IMR-90 (cell line): Measurements from ENCODE around the gene PYY. TPM values are rescaled to one million over a fixed set of nuclear protein-coding genes. Genes with fewer than 3 reads are reported as not detected.

Experiments
- ATAC-seq: fragments of 200-7000 bp; cut with Tn5 transposase; 2 replicates; pipeline ENCODE4 v1.9.1; 2020; ENCODE audit warnings: low read depth, mild to moderate bottlenecking, moderate library complexity
- BruUV-seq: library from RNA; stranded (reverse); fragments of 400-500 nt; replicated peaks from 2 replicates; lab custom pipeline; 2021; lab: Mats Ljungman, UMichigan
- CTCF ChIA-PET: fragments of 300-600 bp; formaldehyde crosslinking; extraction: SDS; loops from one replicate; lab custom pipeline; 2021; ENCODE audit warnings: antibody characterized with exemption; lab: Yijun Ruan, JAX
- POLR2A ChIA-PET: fragments of 300-600 bp; sonication (Branson Sonifier 250); formaldehyde crosslinking; loops from one replicate; lab custom pipeline; 2022; ENCODE audit warnings: antibody characterized with exemption; ENCODE audit not compliant: unreplicated experiment; lab: Charles Lee
- DNase-seq: peaks from one replicate; pipeline ENCODE4 v3.0.0; 2013
- H2AFZ ChIP-seq: replicated peaks from 2 replicates; pipeline ENCODE3; 2013; ENCODE audit warnings: low read length, mild to moderate bottlenecking; ENCODE audit not compliant: poor library complexity
- H2AK5ac ChIP-seq: 2 replicates; pipeline ENCODE4 v1.6.1; 2013; ENCODE audit warnings: low read depth, low read length, inconsistent platforms
- H2AK9ac ChIP-seq: replicated peaks from 2 replicates; pipeline ENCODE3; 2013; ENCODE audit warnings: mild to moderate bottlenecking, low read depth, low read length, moderate library complexity; ENCODE audit not compliant: poor library complexity
- H2BK120ac ChIP-seq: 2 replicates; pipeline ENCODE4 v1.6.1; 2013; ENCODE audit warnings: low read depth, low read length, inconsistent platforms
- H2BK15ac ChIP-seq: 3 replicates; pipeline ENCODE4 v1.6.1; 2013; ENCODE audit warnings: low read depth, low read length, inconsistent platforms
- H2BK20ac ChIP-seq: 2 replicates; pipeline ENCODE4 v1.6.1; 2013; ENCODE audit warnings: low read depth, mild to moderate bottlenecking, inconsistent platforms, low read length, moderate library complexity
- H2BK5ac ChIP-seq: 2 replicates; pipeline ENCODE4 v1.6.1; 2013; ENCODE audit warnings: mild to moderate bottlenecking, low read depth, low read length, inconsistent platforms; ENCODE audit not compliant: poor library complexity, severe bottlenecking
- H3K14ac ChIP-seq: replicated peaks from 2 replicates; pipeline ENCODE4 v1.6.1; 2013; ENCODE audit warnings: low read depth, low read length, inconsistent platforms
- H3K18ac ChIP-seq: 2 replicates; pipeline ENCODE4 v1.6.1; 2013; ENCODE audit warnings: low read depth, low read length, control low read depth
- H3K23ac ChIP-seq: 2 replicates; pipeline ENCODE4 v1.6.1; 2013; ENCODE audit warnings: low read depth, low read length, inconsistent platforms
- H3K27ac ChIP-seq: 2 replicates; pipeline ENCODE4 v1.5.1; 2013; ENCODE audit warnings: mild to moderate bottlenecking, control low read depth, low read length; ENCODE audit not compliant: insufficient read depth
- H3K27me3 ChIP-seq: 2 replicates; pipeline ENCODE4 v1.6.1; 2013; ENCODE audit warnings: low read length; ENCODE audit not compliant: control insufficient read depth, insufficient read depth
- H3K36me3 ChIP-seq: 2 replicates; pipeline ENCODE4 v1.6.1; 2013; ENCODE audit warnings: low read length, mixed read lengths; ENCODE audit not compliant: control insufficient read depth, insufficient read depth
- H3K4ac ChIP-seq: 2 replicates; pipeline ENCODE4 v1.6.1; 2013; ENCODE audit warnings: low read depth, low read length, inconsistent platforms
- H3K4me1 ChIP-seq: 2 replicates; pipeline ENCODE4 v1.6.1; 2013; ENCODE audit warnings: low read length, mixed read lengths; ENCODE audit not compliant: control insufficient read depth, insufficient read depth
- H3K4me2 ChIP-seq: 2 replicates; pipeline ENCODE4 v1.6.1; 2013; ENCODE audit warnings: low read depth, mild to moderate bottlenecking, control low read depth, low read length, moderate library complexity
- H3K4me3 ChIP-seq: 2 replicates; pipeline ENCODE4 v1.5.1; 2013; ENCODE audit warnings: low read depth, mild to moderate bottlenecking, control low read depth, low read length, moderate library complexity; ENCODE audit not compliant: insufficient read depth
- H3K56ac ChIP-seq: 2 replicates; pipeline ENCODE4 v1.6.1; 2013; ENCODE audit warnings: low read length, inconsistent platforms; ENCODE audit not compliant: insufficient read depth; ENCODE audit errors: extremely low read depth
- H3K79me1 ChIP-seq, 2 experiments: 2 replicates each; pipeline ENCODE4 v1.6.1; 2013; ENCODE audit warnings: low read length in 2 of 2, inconsistent platforms in 1 of 2, low read depth in 1 of 2
- H3K9ac ChIP-seq: 2 replicates; pipeline ENCODE4 v1.6.1; 2013; ENCODE audit warnings: low read depth, low read length, control low read depth
- H3K9me1 ChIP-seq: 2 replicates; pipeline ENCODE4 v1.6.1; 2013; ENCODE audit warnings: low read length, inconsistent platforms; ENCODE audit not compliant: insufficient read depth
- H3K9me3 ChIP-seq: 2 replicates; pipeline ENCODE4 v1.6.1; 2013; ENCODE audit warnings: low read length; ENCODE audit not compliant: control insufficient read depth, insufficient read depth
- H4K20me1 ChIP-seq: 2 replicates; pipeline ENCODE4 v1.6.1; 2013; ENCODE audit warnings: low read length, inconsistent platforms; ENCODE audit not compliant: insufficient read depth
- H4K5ac ChIP-seq: 2 replicates; pipeline ENCODE4 v1.6.1; 2013; ENCODE audit warnings: mild to moderate bottlenecking, low read depth, low read length, control low read depth
- H4K8ac ChIP-seq, 2 experiments: 2 replicates each; pipeline ENCODE4 v1.6.1; 2013; ENCODE audit warnings: low read depth in 2 of 2, low read length in 2 of 2, control low read depth in 1 of 2, inconsistent platforms in 1 of 2
- H4K91ac ChIP-seq: 2 replicates; pipeline ENCODE4 v1.6.1; 2013; ENCODE audit warnings: low read depth, low read length, inconsistent platforms; ENCODE audit not compliant: insufficient read depth
- BHLHE40 ChIP-seq: fragments of 150-350 bp; IDR thresholded peaks from 2 replicates; pipeline ENCODE4 v1.6.1; 2016; ENCODE audit warnings: mild to moderate bottlenecking, low read depth, low read length
- CEBPB ChIP-seq: IDR thresholded peaks from 2 replicates; pipeline ENCODE4 v1.6.1; 2012; ENCODE audit warnings: low read depth, low read length, improper control_type of control experiment
- CTCF ChIP-seq: conservative IDR thresholded peaks from 2 replicates; pipeline ENCODE4 v1.5.1; 2012; ENCODE audit warnings: mild to moderate bottlenecking, low read depth, low read length, improper control_type of control experiment
- ELK1 ChIP-seq: fragments of 150-350 bp; IDR thresholded peaks from 2 replicates; pipeline ENCODE4 v1.6.1; 2016; ENCODE audit warnings: low read depth, mild to moderate bottlenecking, low read length, moderate library complexity, borderline replicate concordance
- FOS ChIP-seq: fragments of 150-350 bp; IDR thresholded peaks from 2 replicates; pipeline ENCODE4 v1.6.1; 2016; ENCODE audit warnings: low read depth, low read length
- MAZ ChIP-seq: IDR thresholded peaks from 2 replicates; pipeline ENCODE4 v1.6.1; 2012; ENCODE audit warnings: low read depth, mild to moderate bottlenecking, low read length, improper control_type of control experiment, moderate library complexity, borderline replicate concordance
- MXI1 ChIP-seq: IDR thresholded peaks from 2 replicates; pipeline ENCODE4 v1.6.1; 2012; ENCODE audit warnings: low read depth, mild to moderate bottlenecking, low read length, moderate library complexity, borderline replicate concordance
- RAD21 ChIP-seq: IDR thresholded peaks from 2 replicates; pipeline ENCODE4 v1.6.1; 2012; ENCODE audit warnings: low read length, improper control_type of control experiment
- RCOR1 ChIP-seq: IDR thresholded peaks from 2 replicates; pipeline ENCODE4 v1.6.1; 2012; ENCODE audit warnings: mild to moderate bottlenecking, low read length, improper control_type of control experiment; ENCODE audit not compliant: insufficient replicate concordance
- RFX5 ChIP-seq: IDR thresholded peaks from 2 replicates; pipeline ENCODE4 v1.8.0; 2012; ENCODE audit warnings: low read depth, mild to moderate bottlenecking, low read length, moderate library complexity
- SMC3 ChIP-seq: fragments of 150-350 bp; IDR thresholded peaks from 2 replicates; pipeline ENCODE4 v1.6.1; 2016; ENCODE audit warnings: low read depth, mild to moderate bottlenecking, antibody characterized with exemption, low read length, moderate library complexity
- USF2 ChIP-seq: fragments of 150-350 bp; IDR thresholded peaks from 2 replicates; pipeline ENCODE4 v1.6.1; 2017; ENCODE audit warnings: mild to moderate bottlenecking, antibody characterized with exemption, low read length, low read depth
- WGBS, 2 experiments: methylation state at CpG; one replicate each; pipeline versions ENCODE4 v1.1.5 to v1.1.7; 2013; ENCODE audit warnings: missing lambda C conversion rate in 2 of 2; ENCODE audit not compliant: insufficient read length in 1 of 2; ENCODE audit errors: extremely low coverage in 2 of 2; 5-methylcytosine and 5-hydroxymethylcytosine counted together
- dilution Hi-C: fragments of 300-500 bp; cut with HindIII; formaldehyde crosslinking; loops from one replicate; pipeline ENCODE4 v1.14.3; 2018; ENCODE audit warnings: low sequenced_read_pairs; ENCODE audit not compliant: unreplicated experiment
- in situ Hi-C: fragments of 300-500 bp; cut with MboI; formaldehyde crosslinking; loops from 3 replicates; pipeline ENCODE4 v1.14.3; 2019; ENCODE audit warnings: low sequenced_read_pairs, inconsistent platforms, mixed read lengths
- intact Hi-C: fragments of 100-400 bp; cut with micrococcal nuclease; formaldehyde crosslinking; loops from 2 replicates; pipeline ENCODE4 v1.10.0; 2022
- polyA plus RNA-seq, 3 experiments: library from polyadenylated mRNA; depleted of rRNA; stranded (reverse); fragments of >200 nt; gene quantifications; 2 replicates each; pipeline ENCODE4 v1.2.3, GENCODE V29; 2012; ENCODE audit warnings: low replicate concordance in 1 of 3
- total RNA-seq: library from RNA; depleted of rRNA; stranded (reverse); fragments of >200 nt; gene quantifications from 2 replicates; pipeline ENCODE4 v1.2.3, GENCODE V29; 2012

Gene PYY
- total and polyA plus RNA-seq, 2 of the 4 experiments (the other 2 are of a cell fraction) = not detected

GRCh38 chr17:43995150-43995471, 41.4 kb upstream of the PYY start:
- no peaks in the 10 kb centered on the region for H3K36me3 ChIP-seq
- intact Hi-C loops (loop anchor here (1.0 kb wide), 2 partner anchors 51 to 117 kb away; no protein-coding TSS in a partner anchor), dilution Hi-C loops (no loop called here), in situ Hi-C loops (no loop called here)
- H4K8ac ChIP-seq = no peak overlapping the region
- H3K4me2 ChIP-seq = peak overlapping the region; percentile 46; the same call in 1 of the 2 replicates
- no peak for DNase-seq
- no peak overlapping the region for H4K91ac ChIP-seq
- H3K4ac ChIP-seq = no peak overlapping the region
- no peak overlapping the region for H3K14ac ChIP-seq
- H4K20me1 ChIP-seq = no peaks in the 10 kb centered on the region
- no TSS peak for BruUV-seq
- no peak overlapping the region for H2BK5ac ChIP-seq
- no peak overlapping the region for H3K23ac ChIP-seq
- WGBS, 2 experiments = no CpG with 5 or more reads among the region's 12 CpGs
- TF ChIP-seq RCOR1 = no peak
- no peak for TF ChIP-seq FOS
- TF ChIP-seq MXI1 = no peak
- TF ChIP-seq RFX5 = no peak
- no peak for TF ChIP-seq CEBPB
- TF ChIP-seq RAD21 = no peak
- TF ChIP-seq CTCF = no peak
- no peak for TF ChIP-seq BHLHE40
- no peak for TF ChIP-seq USF2
- TF ChIP-seq MAZ = no peak
- no peak for TF ChIP-seq ELK1
- no peak for TF ChIP-seq SMC3
- peaks cover 18% of the 10 kb centered on the region for H3K27me3 ChIP-seq
- H3K27ac ChIP-seq = no peak overlapping the region
- H2AK5ac ChIP-seq = no peak overlapping the region
- peak overlapping the region; percentile 80 for H2AFZ ChIP-seq
- H3K56ac ChIP-seq = no peak overlapping the region
- CTCF ChIA-PET = interaction anchor here (1.4 kb wide), 1 partner anchor 51 kb away, joined by 8 read pairs; no protein-coding TSS in a partner anchor
- POLR2A ChIA-PET = no interaction called here
- H3K18ac ChIP-seq = no peak overlapping the region
- no peak overlapping the region for H2BK120ac ChIP-seq
- H3K9me3 ChIP-seq = no peaks in the 10 kb centered on the region
- no peaks in the 10 kb centered on the region for H3K79me1 ChIP-seq
- H2BK20ac ChIP-seq = no peak overlapping the region
- no peak overlapping the region for H3K4me3 ChIP-seq
- H2AK9ac ChIP-seq = peak overlapping the region; percentile 44
- no peak overlapping the region for H3K9ac ChIP-seq
- H3K9me1 ChIP-seq = peaks cover 3% of the 10 kb centered on the region; the same call in 1 of the 2 replicates
- no peaks in the 10 kb centered on the region; the same call in 1 of the 2 replicates for H3K4me1 ChIP-seq
- no peak overlapping the region for H2BK15ac ChIP-seq
- ATAC-seq = no peak
- no peak overlapping the region for H4K5ac ChIP-seq
